ENCODE measurements around the gene PGK1.
"Not testable (repeated sequence)": the region's sequence is repeated elsewhere in the genome, so short reads cannot be mapped to it uniquely, and the experiment has no call there.

Gene PGK1

GRCh38 chrX:78116365-78116764 lies 12.3 kb downstream of the PGK1 start:
- DNase-seq (ENCODE audit: low read depth) = no peak

GRCh38 chrX:78116766-78117165 lies 12.7 kb downstream of the PGK1 start:
- DNase-seq (ENCODE audit: low read depth) = no peak

GRCh38 chrX:78118628-78119027 lies 14.6 kb downstream of the PGK1 start:
- no peak for DNase-seq (ENCODE audit: low read depth)

- DNase-seq (ENCODE audit: low read depth) = no peak
Observed at GRCh38 chrX:78119521-78120227, 15.6 kb downstream of the PGK1 start.

GRCh38 chrX:78123190-78123589 lies 19.1 kb downstream of the PGK1 start:
- peak; percentile 35 for DNase-seq (ENCODE audit: low read depth)

- no peak for DNase-seq (ENCODE audit: low read depth)
Observed at GRCh38 chrX:78124307-78124706, 20.3 kb downstream of the PGK1 start.

GRCh38 chrX:78125148-78125547 lies 21.1 kb downstream of the PGK1 start:
- DNase-seq (ENCODE audit: low read depth) = no peak

- DNase-seq (ENCODE audit: low read depth) = not testable (repeated sequence)
Observed at GRCh38 chrX:78125781-78126180, 21.7 kb downstream of the PGK1 start.

GRCh38 chrX:78129714-78130113 lies 25.7 kb downstream of the PGK1 start:
- no peak for DNase-seq (ENCODE audit: low read depth)

- no peak for DNase-seq (ENCODE audit: low read depth)
Observed at GRCh38 chrX:78130396-78130795, 26.3 kb downstream of the PGK1 start.

- no peak for DNase-seq (ENCODE audit: low read depth)
Observed at GRCh38 chrX:78131117-78131516, 27.1 kb downstream of the PGK1 start.

GRCh38 chrX:78133238-78133960 lies 29.4 kb downstream of the PGK1 start:
- DNase-seq (ENCODE audit: low read depth) = no peak

- DNase-seq (ENCODE audit: low read depth) = peak; percentile 86
Observed at GRCh38 chrX:78139160-78140123, 35.4 kb downstream of the PGK1 start, which contains the start of gene TAF9B. Gene TAF9B, minus strand, starts transcription at chrX:78139650. Its CDS starts 39 bp downstream, at chrX:78139611.

- no peak for DNase-seq (ENCODE audit: low read depth)
Observed at GRCh38 chrX:78140206-78140605, 36.2 kb downstream of the PGK1 start.

GRCh38 chrX:78147002-78147540 lies 43.0 kb downstream of the PGK1 start:
- not testable (repeated sequence) for DNase-seq (ENCODE audit: low read depth)

- not testable (repeated sequence) for DNase-seq (ENCODE audit: low read depth)
Observed at GRCh38 chrX:78157373-78157772, 53.3 kb downstream of the PGK1 start.

- DNase-seq (ENCODE audit: low read depth) = not testable (repeated sequence)
Observed at GRCh38 chrX:78157846-78158245, 53.8 kb downstream of the PGK1 start.

GRCh38 chrX:78160711-78161110 lies 56.7 kb downstream of the PGK1 start:
- DNase-seq (ENCODE audit: low read depth) = not testable (repeated sequence)

GRCh38 chrX:78163175-78163574 lies 59.1 kb downstream of the PGK1 start:
- not testable (repeated sequence) for DNase-seq (ENCODE audit: low read depth)

GRCh38 chrX:78165425-78165824 lies 61.4 kb downstream of the PGK1 start:
- DNase-seq (ENCODE audit: low read depth) = no peak

GRCh38 chrX:78168065-78168464 lies 64.0 kb downstream of the PGK1 start:
- DNase-seq (ENCODE audit: low read depth) = no peak

Measured in EH (cell line).